DMS 273 treated with DMSO at 0.1 percent for 48 hours (cell line): Measurements from ENCODE around the gene ANKRD33.

Source experiments
- DNase-seq: peaks from one replicate; lab custom pipeline; 2025; lab: John Stamatoyannopoulos, UW

ANKRD33 gene, protein sequence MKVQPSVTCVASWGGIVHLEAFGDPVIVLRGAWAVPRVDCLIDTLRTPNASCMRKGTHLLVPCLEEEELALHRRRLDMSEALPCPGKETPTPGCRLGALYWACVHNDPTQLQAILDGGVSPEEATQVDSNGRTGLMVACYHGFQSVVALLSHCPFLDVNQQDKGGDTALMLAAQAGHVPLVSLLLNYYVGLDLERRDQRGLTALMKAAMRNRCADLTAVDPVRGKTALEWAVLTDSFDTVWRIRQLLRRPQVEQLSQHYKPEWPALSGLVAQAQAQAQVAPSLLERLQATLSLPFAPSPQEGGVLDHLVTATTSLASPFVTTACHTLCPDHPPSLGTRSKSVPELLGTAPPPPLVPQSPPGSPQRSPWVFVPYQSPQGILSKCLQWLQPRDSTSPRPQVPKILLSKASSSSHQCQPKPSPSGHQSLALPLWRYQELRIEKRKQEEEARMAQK

DNA sequence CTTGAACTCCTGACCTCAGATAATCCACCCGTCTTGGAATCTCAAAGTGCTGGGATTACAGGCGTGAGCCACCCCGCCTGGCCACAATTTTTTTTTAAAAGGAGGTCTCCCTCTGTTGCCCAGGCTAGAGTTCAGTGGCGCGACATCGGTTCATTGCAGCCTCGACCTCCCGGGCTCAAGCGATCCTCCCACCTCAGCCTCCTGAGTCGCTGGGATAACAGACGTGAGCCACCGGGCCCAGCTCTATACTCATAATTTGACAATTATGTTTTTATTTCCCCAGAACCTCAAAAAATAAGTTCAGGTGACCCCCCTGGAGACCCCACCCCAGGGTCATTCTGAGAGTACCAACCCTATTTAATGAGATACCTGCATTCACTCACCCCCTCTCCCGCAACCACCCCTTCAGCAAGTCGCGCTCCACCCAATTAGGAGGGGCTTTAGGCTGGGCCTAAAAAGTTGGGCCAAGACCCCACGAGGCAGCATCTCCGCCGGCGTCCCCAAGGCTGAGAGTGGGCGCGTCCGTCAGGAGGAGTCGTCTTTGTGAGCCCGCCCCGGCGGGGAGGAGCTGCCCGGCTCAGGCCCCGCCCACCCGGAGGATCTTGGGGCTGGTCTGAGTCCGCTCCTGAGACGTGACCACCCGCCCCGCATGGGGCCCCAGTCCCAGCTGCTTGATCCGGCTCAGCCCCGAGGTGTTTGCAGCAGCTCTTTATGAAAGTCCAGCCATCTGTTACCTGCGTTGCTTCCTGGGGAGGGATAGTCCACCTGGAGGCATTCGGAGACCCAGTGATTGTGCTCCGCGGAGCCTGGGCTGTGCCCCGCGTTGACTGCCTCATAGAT lies at the start of gene ANKRD33:
ANKRD33 (plus strand) TSS at position 628 of the 840 bp plus-strand sequence; CDS start at position 712, 84 bp downstream.
- DNase-seq = no peak

DNA sequence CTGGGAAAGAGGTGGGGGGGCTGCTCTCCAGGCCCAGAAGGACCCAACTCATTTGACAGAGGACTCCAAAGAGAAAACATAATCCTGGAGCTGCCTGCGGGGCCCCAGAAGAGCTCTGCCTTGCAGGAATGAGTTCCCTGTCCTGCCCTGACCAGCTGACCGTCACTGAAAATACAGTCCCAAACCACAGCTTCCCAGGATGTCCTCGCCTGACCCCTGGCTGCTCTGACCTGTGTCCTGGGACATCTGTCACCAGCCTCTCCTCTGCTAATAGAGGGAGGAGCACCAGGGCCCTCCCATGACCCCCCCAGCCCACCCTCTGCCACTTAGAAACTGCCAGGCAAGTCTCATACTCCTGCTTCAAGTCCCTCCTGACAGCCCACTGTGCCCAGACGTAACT lies 49.1 kb upstream of the ANKRD33 start:
- DNase-seq = no peak

DNA sequence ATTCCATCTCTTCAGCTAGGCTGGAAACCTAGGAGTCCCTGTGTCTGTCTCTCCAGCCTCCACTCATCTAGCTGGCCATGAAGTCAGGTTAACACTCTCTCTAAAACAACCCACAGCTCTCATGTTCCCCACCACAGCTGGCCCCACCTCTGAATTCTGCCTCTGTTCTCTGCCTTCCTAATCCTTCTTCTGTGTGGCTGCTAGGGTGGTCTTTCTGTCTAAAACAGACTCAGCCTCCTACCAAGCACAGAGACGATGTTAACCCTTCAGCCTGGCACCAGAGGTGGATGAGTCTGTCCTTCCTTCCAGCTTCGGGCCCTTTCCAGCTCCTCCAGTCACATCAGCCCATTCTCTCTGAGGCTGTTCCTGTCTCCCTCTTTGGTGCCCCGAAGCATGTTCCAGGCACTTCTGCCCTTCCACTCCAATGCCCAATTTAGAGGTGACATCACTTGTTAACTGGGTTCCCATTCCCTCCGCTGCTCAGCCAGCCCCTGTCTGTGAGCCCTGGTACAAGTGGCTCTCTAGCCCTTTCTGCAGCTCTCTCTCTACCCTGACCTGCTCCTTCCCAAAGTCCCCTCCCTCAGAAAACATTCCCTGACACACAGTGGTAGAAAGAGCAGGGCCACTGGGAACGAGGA lies 48.5 kb upstream of the ANKRD33 start:
- DNase-seq = no peak

DNA sequence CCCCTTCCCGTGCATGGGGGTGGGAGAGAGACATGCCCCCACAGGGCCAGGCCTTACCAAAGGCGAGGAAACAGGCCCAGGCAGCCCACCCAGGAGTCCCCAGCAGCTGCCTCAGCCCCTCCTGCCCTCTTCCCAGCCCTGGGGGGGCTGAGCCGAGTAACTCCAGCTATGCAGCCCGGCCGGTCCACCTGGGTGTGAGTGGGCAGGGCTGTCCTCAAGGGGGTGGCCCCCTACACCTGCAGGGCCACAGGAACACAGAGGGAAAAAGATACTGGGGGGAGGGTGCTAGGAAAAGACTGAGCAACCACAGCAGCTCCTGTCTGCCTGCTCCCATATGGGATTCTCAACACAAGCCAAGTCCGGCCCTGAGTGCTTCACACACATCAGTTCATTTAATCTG lies 46.9 kb upstream of the ANKRD33 start:
- no peak for DNase-seq

DNA sequence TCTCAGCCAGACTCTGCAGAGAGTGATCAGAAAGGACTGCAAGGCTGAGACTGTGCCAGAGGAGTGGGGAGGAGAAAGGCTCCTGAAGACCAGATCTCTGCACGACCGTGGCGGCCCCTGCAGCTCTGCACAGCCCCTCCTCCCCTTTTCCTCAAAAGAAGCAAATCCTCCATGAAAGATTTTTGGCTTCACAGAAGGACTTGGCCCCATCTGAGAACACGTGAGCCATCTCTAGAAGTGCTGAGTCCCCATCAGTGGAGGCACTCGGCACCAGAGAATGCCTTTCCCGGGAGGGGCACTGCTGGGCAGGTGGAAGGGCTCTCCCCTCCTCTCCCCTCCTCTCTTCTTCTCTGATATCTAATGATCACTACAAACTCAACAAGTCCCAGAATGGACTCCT lies 46.2 kb upstream of the ANKRD33 start:
- no peak for DNase-seq

DNA sequence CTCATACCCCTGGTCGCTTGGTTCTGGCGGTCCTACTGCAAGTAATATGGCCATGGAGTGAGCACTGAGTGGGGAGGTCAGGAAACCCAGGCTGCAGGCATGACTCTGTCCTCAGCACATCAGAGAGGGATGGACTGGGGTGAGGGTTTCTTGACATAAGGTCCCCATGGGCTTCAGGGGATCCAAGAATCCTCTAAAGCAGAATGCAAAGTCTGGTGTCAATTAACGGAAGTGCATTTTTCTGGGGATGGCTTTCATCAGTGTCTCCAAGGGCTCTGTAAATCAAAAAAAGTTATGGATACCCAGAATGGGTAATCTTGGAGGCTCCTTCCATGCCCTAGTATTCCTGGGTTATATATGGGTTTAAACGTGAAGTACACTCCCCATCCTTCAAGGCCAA lies 43.0 kb upstream of the ANKRD33 start:
- DNase-seq = no peak

DNA sequence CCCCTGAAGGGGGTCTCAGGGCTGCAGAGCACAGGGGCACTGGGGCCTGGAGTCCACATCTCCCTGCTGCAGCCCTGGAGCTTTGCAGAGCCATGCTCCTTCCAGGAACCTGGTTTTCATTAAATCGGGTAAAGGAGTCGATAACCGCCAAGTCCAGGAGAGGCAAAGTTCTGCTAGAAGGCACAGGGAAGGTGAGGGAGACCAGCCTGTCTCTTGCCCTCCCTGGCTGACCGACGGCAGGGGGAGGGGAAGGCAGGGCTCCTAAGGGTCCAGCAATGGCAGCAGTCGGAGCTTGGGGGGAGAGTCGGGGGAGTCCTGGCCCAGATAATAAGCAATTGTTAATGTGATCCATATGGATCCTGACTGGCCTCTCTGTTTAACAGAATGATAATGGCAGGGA lies 42.4 kb upstream of the ANKRD33 start:
- DNase-seq = no peak

DNA sequence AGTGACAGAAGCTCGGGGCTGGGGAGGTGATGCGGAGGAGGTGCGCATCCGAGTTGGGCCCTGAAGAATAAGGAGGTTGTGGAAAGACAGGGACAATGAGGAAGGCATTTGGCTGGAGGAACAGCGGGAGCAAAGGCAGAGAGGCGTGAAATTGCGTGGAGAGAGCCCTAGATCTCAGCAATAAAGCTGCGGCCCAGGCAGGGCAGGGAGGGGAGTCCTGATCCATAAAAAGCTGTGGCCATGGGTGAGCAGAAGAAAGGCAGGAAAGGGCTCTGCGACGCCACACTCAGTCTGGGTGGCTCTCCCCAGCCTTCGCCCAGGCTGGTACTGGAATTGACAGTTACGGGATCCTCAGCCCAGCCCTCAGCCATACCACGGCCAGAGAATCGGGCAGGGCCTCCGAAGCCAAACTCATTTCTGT lies 41.6 kb upstream of the ANKRD33 start:
- no peak for DNase-seq

DNA sequence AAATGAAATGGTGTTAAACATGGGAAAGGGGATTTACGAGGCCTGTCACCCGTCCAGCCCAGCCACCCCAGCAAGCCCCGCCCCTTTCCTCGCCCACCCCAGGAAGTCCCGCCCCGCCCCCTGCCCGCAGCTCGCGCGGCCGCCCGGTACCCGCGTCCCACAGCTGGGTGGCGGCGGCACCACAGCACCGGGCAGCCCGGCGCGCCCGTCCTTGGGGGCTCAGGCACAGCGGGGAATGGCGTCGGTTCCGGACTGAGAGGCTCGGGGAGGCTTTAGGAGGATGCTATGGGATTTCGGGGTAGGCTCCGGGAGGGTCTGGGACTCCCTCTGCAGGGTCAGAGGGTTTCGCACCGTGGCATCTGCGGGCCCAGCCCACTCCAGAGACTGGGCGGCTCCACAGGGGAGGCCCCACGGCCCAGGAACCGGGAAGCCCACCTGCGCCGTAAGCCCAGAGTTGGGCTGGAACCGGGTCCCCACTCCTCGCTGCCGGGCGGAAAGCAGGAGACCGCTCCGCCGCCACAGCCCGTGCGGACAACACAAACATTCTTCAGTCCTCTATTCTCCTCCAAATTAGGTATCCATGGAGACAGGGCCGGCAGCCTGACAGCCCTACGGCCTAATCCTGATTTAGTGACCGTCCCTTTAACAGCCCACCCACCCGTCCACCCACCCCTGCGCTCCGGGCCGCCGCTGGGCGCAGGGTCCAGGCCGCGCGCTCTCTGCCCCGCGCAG lies 40.8 kb upstream of the ANKRD33 start:
- no peak for DNase-seq

DNA sequence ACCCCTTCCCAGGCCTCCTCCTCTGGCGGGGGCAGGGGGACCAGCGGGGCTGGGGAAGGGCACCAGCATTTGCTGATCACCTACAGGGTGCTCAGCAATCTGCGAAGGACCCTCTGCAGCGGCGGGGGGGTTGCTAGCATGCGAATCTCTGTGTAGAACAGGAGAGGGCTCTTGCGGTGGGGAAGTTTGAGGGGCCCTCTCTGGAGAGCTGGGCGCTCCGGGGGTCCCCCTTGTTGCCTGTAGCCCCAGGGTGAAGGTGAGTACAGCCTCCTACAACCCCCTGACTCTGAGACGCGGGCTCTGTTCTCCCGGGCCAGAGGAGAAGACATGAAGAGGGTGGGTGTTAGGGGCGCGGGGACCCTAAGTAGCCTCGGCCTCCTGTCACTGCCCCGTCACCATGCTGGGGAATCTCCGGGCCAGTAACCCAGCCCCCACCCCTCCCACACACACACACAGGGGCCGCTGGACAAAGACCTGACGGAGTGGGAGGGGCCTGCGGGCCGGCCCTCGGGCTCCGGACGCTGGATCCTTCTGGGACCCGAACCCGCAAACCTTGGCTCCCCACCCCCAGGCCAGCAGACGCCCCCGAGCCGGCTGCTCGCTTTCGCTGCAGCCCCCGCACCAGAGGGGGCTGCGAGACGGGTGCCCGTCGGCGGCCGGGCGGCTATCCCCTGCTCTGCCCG lies 40.1 kb upstream of the ANKRD33 start:
- no peak for DNase-seq

DNA sequence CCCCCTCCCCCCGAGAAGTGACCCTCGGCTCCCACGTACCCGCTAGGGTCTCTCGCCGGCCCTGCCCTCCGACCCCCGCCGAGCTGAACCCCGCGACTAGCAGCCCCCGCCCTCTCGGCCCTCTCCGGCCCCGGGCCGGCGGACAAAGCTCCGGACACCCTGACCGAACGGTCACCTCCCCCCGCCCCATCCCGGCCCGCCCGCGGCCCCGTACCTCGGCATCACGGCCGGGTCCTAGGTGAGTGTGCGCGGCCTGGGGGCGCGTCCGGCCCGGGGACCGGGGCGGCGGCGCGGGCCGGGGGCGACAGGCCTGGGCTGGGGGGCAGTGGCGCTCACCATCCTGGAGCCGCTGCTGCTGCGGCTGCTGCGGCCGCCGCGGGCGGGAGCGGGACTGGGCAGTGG lies 39.6 kb upstream of the ANKRD33 start, which contains the start of gene FIGNL2:
FIGNL2 (minus strand) TSS at position 393 of the 402 bp plus-strand sequence. CDS start 26,305 bp downstream, outside the sequence.
- DNase-seq = no peak

DNA sequence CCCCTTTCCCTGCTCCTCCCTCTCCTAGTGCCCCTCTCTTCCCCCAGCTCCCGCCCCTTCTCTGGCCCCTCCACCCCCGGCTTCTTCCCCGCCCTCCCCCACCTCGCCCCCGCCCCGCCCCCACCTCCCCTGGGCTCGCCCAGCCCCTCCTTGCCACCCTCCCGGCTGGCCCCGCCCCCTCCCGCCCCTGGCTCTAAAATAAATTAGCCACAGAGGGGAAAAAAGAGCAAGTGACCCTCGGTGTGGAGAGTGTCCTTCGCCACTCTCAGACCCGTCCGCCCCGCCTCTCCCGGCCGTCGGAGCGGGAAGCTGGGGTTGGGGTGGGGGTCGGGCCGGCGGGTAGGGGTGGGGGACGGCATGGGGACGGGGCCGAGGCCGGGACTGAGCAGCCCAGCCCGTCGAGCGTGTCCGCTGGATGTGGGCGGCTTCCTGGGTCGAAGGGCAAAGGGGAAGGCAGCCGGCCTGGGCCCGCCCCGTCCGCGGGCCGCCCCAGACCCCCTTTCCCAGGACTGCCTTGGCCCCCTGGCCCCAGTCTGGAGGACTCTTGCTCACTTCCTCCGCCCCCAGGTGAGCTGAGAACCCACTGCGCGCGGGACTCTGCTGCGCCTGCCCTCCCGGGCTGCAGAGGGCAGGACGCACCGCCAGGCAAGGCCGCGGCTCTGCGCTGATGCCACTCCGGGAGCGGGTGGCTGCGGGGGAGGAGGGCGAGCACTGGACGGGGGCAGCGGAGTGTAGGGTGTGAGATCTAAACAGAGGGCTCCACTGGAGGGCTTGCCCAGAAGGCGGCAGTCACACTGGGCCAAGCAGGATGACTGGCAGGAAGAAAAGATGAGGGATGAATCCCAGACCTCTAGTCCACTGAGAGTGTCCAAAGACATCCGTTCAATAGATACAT lies 38.8 kb upstream of the ANKRD33 start:
- no peak for DNase-seq

DNA sequence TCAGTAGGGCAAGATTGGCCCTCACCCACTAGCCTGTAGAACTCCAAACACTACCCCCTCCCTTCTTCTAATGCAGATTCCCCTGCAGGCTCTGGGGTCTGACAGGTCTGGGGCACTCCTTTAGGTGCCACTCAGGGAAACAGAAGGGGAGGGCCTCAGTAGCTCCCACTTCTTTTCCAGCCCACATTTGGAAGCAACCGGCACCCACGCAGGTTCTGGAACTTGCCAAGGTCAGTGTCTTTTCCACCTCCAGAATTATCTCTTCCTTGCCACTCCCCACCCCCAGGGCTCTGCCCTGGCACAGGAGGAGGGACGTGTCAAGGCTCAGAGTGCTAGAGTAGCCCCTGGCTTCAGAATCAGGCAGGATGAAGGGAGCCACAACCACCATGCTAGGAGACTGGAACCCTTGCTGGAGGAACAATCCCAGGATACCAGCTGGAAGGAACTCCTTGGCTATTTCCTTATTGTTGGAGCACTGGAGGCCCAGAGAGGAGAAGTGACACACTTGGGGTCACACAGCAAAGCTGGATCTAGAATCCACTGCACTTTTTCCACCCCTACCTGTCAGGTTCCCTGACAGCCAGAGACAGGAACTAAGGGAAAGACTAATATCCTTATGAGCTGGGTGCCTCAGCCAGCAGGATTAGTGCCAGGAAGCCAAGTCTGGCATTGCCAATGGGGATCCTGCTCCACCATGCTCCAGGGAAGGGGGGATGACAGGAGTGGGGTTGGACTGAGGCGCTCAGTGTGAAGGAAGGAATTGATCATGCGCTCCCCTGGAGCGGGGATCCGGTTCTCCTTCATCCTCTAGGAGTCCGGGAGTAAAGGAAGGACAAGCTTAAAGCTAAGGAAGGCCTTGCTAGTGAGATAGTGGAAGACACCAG lies 37.6 kb upstream of the ANKRD33 start:
- DNase-seq = no peak

DNA sequence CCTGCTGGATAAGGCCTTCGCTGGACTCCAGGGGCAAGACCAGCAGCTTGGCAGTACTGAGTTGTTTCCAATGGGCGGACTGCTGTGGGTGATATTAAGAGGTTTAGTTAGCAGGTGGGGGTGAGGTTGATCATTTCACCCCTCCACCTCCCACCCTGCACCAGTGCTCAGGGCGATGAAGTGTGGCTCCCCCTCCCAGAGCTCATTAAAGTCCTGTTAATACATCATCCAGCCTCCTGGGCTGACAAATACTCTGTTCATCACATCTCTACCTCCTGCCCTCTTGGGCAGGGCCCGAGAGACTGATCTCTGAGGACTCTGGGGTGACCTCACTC lies 37.0 kb upstream of the ANKRD33 start:
- DNase-seq = no peak

DNA sequence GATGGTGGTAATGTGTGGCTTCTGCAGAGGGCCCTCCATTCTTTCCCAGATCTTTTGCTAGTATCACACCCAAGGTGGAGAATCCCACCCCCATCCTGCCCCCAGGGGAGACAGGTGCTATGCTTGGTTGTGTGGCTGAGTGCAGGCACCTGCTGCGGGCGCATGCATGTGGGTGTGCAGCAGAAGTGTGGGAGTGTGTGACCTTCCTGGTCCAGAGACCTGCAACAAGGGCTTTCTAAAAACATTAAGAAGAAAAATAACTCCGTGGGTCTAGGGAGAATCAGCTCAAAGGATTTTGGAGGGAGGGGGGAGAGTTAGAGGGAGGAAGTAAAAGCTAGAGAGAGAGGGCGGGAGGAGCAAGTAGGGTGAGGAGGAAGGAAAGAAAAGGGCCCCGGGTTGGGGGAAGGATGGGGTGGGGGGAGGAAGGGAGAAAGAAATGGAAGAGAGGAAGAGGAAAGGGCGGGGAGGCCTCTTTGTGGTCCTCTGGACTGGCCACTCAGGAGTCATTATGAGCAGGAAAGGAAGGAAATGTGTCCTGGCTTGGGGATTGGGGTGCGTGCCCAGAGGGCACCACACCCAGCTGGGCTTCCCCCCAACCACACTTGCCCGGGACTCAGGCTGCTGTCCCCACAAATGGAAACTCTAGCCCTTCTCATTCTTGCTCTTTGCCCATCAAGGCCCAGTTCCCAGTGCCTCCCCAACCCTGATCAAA lies 36.3 kb upstream of the ANKRD33 start:
- DNase-seq = no peak

DNA sequence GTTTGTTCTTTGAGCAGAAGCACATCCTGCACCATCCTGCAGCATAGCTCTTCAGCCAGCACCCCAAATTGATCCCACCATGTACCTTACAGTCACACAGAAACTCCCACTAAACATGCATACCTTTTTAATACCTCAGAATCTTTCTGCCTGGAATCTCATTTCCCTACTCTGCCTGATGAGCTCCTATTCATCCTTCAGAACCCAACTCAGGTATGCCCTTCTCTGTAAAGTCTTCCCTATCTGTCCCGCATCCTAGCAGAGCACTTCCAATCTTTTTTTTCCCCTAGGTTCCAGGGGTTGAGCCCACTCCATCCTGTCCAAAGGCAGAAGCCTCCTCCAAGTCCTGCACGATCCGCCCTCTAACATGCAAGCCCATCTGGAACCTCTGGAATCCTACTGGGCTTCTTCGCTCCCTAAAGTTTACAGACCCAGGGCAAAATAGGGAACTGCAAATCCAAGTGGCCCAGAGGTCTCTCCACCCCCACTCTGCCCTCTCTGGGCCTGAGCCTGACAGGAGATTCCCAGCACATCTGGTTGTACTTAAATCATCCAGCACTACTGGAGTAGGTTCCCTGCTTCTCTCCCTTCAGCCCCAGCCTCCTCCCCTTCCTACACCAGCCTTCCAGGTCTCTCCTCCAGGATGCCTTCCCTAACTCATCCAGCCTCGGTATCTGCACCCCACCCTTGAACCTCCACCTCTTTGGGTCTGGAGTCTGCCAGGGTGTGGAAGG lies 35.3 kb upstream of the ANKRD33 start:
- DNase-seq = no peak

DNA sequence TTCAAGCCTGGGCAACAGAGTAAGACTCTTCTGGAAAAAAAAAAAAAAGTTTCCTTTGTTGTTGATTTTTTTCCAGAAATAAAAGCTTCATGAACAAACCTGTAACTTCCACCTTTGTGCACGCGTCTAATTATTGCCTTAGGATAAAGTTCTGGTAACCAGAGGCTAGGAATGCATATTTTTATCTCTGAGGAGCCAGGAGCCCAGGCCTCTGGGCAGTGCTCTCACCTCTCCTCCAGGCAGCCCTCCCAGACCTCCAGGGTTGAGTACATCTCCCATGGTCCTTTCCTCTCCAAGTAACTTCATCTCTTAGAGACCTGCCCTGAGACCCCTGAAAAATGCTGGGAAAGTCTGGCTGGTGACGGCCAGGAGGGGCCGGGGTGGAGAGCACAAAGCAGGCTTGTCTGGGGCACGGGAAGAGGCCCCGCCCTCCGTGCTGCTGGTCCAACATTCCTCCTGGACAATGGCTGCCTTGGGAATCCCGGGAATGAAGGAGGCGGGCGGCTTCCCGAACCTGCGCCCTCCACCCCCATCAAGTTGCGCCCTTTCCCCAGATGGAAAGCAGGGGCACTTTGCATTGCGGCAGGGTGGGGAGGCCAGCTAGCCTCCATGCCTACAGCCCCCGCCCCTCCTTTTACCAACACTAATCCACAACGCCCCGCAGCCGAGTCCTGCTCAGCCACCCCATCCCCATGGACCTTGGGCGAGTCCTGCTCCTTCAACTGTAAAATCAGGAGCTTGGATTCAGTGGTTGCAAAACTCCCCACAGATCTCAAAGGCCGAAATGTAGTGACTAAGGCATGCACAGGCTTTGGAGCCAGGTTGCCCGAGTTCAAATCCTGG lies 32.1 kb upstream of the ANKRD33 start:
- DNase-seq = no peak
